ENCODE data around the gene C1orf210. TPM values are rescaled to one million over a fixed set of nuclear protein-coding genes. Genes with fewer than 3 reads are reported as not detected.
A peak's percentile ranks its signal among the peaks of the same experiment; 100 is the strongest.

Gene C1orf210
- total and polyA plus RNA-seq, 8 donors: 8.5 to 22.5 (median 9.5) TPM

DNA sequence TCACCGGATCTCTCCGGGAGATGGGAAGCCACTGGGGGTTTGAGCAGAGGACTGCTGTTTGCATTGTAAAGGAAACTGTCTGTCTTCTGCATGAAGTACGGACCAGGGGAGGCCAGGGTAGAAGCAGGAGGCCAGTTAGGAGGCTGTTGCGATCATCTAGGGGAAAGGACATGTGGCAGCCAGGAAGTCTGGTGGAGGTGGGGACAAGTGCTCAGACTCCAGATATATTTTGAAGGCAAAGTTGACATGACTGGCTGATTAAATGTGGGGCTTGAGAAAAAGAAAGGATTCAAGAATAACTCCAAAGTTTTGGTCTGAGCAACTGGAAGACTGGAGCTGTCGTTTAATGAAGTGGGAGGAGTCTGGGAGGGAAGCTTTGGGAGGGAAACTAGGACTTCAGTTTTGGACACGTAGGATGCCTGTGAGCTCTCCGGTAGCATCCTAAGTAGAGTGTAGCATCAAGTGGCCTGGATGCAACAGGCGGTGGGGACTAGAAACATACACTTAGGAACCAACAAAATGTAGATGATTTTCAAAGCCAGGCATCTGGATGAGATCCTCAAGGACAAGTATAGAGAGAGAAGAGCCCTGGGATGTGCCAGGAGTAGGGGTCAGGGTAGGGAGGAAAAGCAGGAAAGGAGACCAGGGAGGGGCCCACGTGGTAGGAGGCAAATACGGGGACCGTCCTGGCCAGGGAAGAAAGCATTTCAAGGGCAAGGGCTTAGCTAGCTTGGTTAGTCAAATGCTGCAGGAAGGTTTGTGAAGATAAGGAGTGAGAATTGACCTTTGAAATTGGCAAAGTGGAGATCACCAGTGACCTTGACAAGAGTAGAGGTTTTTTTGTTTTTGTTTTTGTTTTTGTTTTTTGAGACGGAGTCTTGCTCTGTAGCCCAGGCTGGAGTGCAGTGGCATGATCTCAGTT is 3.7 kb upstream of the C1orf210 start:
- TF ChIP-seq, protein P1, sequence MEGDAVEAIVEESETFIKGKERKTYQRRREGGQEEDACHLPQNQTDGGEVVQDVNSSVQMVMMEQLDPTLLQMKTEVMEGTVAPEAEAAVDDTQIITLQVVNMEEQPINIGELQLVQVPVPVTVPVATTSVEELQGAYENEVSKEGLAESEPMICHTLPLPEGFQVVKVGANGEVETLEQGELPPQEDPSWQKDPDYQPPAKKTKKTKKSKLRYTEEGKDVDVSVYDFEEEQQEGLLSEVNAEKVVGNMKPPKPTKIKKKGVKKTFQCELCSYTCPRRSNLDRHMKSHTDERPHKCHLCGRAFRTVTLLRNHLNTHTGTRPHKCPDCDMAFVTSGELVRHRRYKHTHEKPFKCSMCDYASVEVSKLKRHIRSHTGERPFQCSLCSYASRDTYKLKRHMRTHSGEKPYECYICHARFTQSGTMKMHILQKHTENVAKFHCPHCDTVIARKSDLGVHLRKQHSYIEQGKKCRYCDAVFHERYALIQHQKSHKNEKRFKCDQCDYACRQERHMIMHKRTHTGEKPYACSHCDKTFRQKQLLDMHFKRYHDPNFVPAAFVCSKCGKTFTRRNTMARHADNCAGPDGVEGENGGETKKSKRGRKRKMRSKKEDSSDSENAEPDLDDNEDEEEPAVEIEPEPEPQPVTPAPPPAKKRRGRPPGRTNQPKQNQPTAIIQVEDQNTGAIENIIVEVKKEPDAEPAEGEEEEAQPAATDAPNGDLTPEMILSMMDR (IDR thresholded peaks at IDR 0.05): no peak
- DNase-seq: no peak
- Histone ChIP-seq H3K27ac (no peak overlapping the region), H3K9me3 (no peaks in the 10 kb centered on the region), H3K36me3 (no peaks in the 10 kb centered on the region), H3K4me1 (no peaks in the 10 kb centered on the region), H3K27me3 (no peaks in the 10 kb centered on the region), H3K4me3 (no peak overlapping the region)
- no peak for ATAC-seq
- intact Hi-C loops (cut with DNase I): no loop called here

GRCh38 chr1:43288058-43288784 is 2.8 kb upstream of the C1orf210 start:
- TF ChIP-seq, protein P1 (IDR thresholded peaks at IDR 0.05): no peak

GRCh38 chr1:43286533-43286932 is 1.2 kb upstream of the C1orf210 start:
- ATAC-seq: no peak
- TF ChIP-seq, protein P1 (IDR thresholded peaks at IDR 0.05): no peak
- no peaks in the 10 kb centered on the region for H3K27me3 ChIP-seq
- DNase-seq: no peak
- H3K36me3 ChIP-seq: no peaks in the 10 kb centered on the region
- no peak overlapping the region for H3K27ac ChIP-seq
- no peak overlapping the region for H3K4me3 ChIP-seq
- H3K4me1 ChIP-seq: peaks cover 0 to 3% of the 10 kb centered on the region in 2 donors
- intact Hi-C loops (cut with DNase I): no loop called here
- H3K9me3 ChIP-seq: no peaks in the 10 kb centered on the region

More at GRCh38 chr1:43288058-43288784, 2.8 kb upstream of the C1orf210 start:
- DNase-seq (peak in 1 of 4 donors; percentile 44), ATAC-seq (no peak)
- H3K36me3 ChIP-seq: no peaks in the 10 kb centered on the region
- no peak overlapping the region for H3K27ac ChIP-seq
- intact Hi-C loops (cut with DNase I): no loop called here
- H3K4me3 ChIP-seq: no peak overlapping the region
- H3K9me3 ChIP-seq: no peaks in the 10 kb centered on the region
- H3K27me3 ChIP-seq: no peaks in the 10 kb centered on the region
- no peaks in the 10 kb centered on the region for H3K4me1 ChIP-seq

- ATAC-seq: no peak
- Histone ChIP-seq H3K4me3 (no peak overlapping the region), H3K27ac (no peak overlapping the region)
Observed at GRCh38 chr1:43286115-43286514, 734 bp upstream of the C1orf210 start.

More at GRCh38 chr1:43286115-43286514, 734 bp upstream of the C1orf210 start:
- Histone ChIP-seq H3K27me3 (no peaks in the 10 kb centered on the region), H3K9me3 (no peaks in the 10 kb centered on the region), H3K36me3 (no peaks in the 10 kb centered on the region), H3K4me1 (peaks cover 0 to 3% of the 10 kb centered on the region in 2 donors)
- intact Hi-C loops (cut with DNase I): no loop called here
- TF ChIP-seq, protein P1 (IDR thresholded peaks at IDR 0.05): no peak
- peak in 1 of 4 donors; percentile 51 for DNase-seq
